GM18517 (cell line): ENCODE measurements around the gene SUN2.

Source experiments
- ATAC-seq: cut with Tn5 transposase; IDR thresholded peaks from one replicate; pipeline ENCODE4 v1.9.1; 2021; ENCODE audit warnings: mild to moderate bottlenecking, moderate library complexity; ENCODE audit not compliant: unreplicated experiment

Gene SUN2

DNA sequence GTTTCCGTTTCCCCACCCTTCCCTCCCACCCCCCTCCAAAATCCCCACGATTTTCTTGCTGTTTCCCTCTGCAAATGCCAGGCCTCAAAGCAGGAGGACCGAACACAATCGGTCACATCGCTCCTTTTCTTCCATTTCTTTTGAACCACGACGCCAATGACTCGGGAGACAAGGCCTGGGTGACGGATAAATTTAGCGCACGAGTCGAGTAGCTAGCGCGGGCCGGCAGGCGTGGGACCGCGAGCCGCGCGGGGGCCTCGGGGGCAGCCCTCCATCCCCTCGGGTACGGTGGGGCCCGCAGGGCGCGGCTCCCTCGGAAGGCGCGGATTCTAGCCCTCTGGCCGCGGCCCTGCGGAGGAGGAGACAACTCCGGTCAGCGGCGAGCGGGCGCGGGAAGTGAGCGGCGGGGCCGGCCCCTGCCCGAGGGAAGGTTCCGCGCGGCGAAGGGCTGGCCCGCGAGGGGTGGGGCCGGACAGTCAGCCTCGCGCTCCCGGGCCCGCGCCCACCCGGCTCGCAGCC, 55.5 kb downstream of the SUN2 start:
- ATAC-seq, result no peak

DNA sequence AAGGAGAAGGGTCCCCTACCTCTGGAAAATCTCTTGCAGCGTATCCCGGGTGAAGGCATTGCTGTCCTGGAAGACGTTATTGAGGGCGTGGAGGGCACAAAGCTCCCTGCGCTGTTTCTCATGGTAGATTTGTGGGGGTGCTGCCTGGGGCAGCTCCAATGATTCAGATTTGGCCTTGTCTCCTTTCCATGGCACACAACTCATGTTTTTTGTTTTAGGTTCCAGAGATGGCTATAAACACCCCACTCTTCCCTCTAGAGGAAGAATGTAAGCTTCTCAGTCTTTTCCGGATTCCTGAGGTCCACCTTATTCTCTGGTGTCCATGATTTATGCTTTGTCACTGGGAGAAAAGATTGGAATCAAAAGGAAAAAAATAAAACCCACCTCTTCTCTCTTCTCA, 56.0 kb downstream of the SUN2 start:
- no peak for ATAC-seq

DNA sequence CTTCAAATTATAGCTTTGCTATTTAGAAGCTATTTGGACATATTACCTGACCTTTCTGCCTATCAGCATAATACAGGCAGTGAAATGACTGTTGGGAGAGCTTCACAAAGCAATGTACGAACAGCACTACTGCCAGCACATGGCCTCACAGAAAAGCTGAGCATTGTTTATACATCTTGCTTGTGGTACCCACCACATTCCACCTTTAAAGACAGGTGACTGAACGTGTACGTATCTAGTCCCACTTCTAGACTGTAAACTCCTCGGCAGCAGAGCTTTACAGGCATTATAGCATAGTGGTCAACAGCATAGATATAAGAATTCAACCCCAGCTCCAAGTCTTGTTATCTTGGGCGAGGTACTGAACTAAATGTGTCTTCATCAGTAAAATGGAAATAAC, 56.7 kb downstream of the SUN2 start:
- ATAC-seq, result no peak

DNA sequence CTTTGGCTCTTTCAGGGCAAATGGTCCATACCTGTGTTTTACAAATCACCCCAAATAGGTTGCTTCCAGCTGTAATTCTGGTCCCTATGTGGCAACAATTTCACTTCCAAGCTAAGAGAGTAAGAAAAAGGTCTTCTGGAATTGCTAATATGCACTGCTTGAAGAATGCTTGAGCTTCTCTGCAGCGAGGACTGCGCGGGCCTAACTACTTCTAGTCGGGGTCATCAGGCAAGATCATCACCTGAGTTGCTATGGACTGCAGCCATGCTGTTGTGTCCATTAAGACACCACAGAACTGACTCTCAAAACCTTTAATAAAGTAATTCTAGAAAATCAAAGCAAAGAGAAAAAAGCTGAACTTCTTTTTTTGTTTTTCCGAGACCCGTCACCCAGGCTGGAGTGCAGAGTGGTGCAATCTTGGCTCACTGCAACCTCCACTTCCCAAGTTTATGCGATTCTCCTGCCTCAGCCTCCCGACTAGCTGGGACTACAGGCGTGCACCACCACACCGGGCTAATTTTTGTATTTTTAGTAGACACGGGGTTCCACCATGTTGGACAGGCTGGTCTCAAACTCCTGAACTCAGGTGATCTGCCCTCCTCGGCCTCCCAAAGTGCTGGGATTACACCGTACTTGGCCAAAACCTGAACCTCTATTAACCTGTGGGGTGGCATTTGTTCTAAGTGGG, 57.2 kb downstream of the SUN2 start:
- ATAC-seq, result no peak

DNA sequence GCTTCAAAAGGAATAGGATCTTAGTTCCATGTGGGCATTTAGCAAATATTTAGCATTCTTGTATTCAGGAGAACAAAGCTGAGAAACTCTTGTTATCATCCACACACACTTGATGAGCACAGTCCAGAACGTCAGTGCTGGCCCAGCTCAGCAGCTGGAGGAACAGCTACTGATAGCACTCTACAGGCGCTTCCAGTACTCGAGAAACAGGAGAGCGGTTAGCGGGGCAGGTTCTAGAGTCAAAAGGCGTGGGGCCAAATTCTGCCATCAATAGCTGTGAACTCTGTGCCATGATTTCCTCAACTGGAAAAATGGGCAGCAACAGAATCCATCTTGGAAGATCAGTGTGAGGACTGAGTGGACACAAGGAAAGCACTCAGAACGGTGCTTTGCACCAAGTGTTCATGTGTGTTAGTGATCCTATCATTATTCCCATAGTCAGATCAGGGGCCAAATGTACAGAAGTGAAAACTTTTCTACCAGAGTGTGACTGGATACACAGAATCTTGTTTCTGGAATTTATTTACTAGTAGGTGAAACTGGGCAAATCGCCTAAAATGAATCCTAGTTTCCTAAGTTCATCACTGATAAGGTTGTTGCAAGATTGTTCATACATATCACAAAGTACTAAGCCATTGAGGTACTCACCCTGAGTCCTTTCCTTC, 58.2 kb downstream of the SUN2 start:
- ATAC-seq, result no peak

DNA sequence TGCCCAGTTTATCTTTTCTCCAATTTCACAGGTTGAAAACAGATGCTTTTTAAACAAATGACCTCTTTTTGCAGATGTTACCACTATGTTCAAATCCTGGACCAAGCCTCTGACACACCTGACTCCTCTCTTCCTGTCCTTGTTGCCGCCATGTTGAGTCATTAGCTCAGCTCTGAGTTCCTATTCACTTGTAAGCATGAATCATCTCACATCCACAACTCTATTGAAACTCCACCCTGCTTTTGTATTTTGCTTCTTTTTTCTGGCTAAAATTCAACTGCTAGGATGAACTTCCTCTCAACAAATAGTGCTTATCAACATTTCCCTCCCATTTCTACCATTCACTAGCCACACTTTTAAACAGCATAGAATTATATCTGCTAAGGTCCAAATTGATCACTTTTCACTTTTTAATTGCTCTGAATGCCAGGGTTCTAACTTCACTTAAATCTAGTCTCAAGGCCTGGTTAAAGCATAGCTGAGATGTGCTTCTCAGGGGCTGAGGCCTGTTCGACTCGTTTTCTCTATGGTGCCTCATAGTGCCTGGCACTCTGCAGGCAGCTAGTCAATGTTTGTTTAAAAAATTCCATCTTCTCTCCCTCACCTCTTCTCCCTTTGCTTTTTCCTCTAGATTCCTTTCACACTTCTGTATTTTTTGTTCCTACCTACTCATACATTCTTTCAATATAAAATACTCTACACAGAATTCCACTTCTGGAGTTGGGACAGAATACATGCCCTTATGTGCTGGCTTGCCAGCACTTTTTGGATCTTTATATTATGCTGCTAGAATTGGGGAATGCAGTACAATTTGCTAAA, 59.0 kb downstream of the SUN2 start:
- ATAC-seq, result no peak

DNA sequence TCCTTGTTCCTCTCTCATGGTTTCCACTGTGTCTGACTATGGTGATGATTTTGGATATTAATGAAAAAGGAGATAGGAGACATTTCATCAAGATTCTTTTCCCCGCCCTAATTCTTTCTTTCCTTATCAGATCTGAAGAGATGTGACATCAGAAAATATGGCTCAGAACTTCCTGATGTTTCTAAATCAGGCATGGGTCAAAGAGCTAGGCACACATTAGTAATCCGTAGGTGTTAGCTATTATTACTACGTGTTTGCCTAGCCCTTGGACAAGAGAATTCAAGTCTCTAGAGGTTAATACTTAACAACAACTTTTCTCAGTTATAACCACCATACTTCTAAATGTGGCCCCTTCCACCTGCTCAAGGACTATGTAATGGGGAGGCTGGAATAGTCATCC, 60.9 kb downstream of the SUN2 start:
- ATAC-seq, result no peak

DNA sequence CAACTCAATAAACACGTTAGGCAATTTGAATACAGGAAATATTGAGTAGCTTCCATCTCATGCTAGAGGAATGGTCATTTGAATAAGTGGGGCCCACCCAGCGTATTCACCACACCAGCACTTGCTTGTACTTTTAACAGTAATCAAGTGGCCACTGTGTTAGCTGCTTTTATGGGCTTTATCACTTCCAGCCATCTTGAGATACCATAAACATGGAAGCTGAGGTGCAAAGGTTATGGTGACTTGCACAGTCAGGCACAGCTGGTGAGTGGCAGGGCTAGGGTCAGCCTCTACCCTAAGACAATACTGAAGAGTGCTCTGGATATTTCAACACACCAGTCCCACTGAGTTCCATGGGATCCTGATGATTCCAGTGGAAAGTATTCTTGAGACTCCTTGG, 61.7 kb downstream of the SUN2 start:
- no peak for ATAC-seq

DNA sequence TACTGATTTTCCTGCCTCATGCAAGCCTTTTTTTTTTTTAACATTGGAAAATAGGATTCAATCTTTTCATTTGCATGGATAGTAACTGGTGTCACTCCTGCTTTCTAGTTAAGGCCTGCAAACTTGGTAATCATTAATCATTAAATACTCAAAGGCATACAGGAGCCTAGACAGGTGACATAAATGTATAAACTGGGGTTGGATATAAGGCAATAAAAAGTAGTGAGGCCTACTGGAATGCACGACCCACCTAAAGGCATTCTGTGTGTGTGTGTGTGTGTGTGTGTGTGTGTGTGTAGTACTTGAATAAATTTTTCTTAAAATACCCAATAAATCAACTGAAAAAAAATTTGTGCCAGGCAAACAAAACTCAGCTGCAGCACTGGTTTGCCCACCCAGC, 66.1 kb downstream of the SUN2 start:
- ATAC-seq, result no peak

DNA sequence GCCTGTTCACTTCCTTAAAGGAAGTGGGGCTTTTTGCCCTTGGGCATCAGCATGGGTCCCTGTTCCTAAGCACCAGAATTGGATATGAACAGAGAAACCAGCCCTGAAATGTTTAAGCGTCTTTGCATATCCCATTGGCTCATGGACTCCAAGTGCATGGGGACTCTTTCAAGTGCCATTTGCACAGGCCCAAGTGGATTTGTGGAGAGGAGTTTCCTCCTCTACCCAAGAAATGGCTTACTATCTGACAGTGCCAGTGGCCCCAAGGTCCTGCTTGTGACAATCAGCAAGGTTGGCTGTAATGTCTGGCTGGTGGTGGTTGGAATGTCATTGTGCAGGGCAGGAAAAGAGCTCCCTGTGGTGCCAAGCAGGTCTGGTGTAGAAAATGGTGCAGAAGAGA, 70.0 kb downstream of the SUN2 start:
- no peak for ATAC-seq

DNA sequence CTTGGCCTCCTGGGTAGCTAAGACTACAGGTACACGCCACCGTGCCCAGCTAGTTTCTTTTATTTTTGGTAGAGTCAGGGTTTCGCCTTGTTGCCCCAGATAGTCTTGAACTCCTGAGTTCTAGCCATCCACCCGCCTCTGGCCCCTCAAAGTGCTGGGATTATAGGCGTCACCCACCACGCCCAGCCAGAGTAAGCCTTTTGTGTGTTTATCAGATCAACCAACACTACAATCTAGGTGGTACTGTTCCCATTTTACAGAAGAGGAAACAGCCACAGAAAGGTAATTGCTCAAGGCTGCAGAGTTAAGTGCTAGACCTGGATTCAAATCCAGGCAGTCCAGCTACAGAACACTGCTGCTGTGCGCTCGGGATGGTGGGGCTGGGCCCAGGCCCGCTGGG, 70.9 kb downstream of the SUN2 start:
- no peak for ATAC-seq
